ENCODE data around the gene PPP1R3D.
A peak's percentile ranks its signal among the peaks of the same experiment; 100 is the strongest.
"Not testable (repeated sequence)": the region's sequence is repeated elsewhere in the genome, so short reads cannot be mapped to it uniquely, and the experiment has no call there.

The PPP1R3D gene

GRCh38 chr20:59962155-59962554, 22.1 kb upstream of the PPP1R3D start:
- H3K27me3 Mint-ChIP-seq = no peaks in the 10 kb centered on the region
- H3K4me3 Mint-ChIP-seq = no peak overlapping the region
- ATAC-seq (replicated peaks; ENCODE audit: extremely low read depth, poor library complexity, severe bottlenecking) = no peak
- H3K27ac Mint-ChIP-seq (ENCODE audit: low read depth) = no peak overlapping the region
- no peak for DNase-seq (ENCODE audit: low spot score in 2 of 2)
- H3K36me3 Mint-ChIP-seq (ENCODE audit: insufficient read depth) = no peaks in the 10 kb centered on the region
- no peaks in the 10 kb centered on the region for H3K4me1 Mint-ChIP-seq
- no peaks in the 10 kb centered on the region for H3K9me3 Mint-ChIP-seq

DNA sequence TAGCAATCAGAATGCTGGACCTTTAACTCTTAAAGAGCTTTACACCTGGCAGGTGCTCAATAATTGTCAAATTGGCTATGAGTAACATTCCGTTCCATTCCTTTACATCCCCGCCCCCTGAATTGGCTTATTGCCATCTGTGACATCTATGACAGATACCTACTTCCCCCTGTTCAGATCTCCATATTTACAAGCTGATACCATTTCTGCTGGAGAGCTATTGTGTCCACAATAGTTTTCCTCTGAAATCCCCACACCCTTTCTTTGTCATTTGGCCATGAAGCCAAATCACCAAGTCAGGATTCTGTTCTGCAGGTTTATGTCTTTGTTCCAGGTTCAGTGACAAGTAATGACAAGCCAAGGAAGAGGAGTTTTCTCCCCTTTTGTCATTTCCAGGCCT, 21.3 kb upstream of the PPP1R3D start:
- no peak for ATAC-seq (replicated peaks; ENCODE audit: extremely low read depth, poor library complexity, severe bottlenecking)
- H3K9me3 Mint-ChIP-seq = no peaks in the 10 kb centered on the region
- no peak for DNase-seq (ENCODE audit: low spot score in 2 of 2)
- no peak overlapping the region for H3K4me3 Mint-ChIP-seq
- no peaks in the 10 kb centered on the region for H3K27me3 Mint-ChIP-seq
- no peak overlapping the region for H3K27ac Mint-ChIP-seq (ENCODE audit: low read depth)
- no peaks in the 10 kb centered on the region for H3K36me3 Mint-ChIP-seq (ENCODE audit: insufficient read depth)
- H3K4me1 Mint-ChIP-seq = no peaks in the 10 kb centered on the region

DNA sequence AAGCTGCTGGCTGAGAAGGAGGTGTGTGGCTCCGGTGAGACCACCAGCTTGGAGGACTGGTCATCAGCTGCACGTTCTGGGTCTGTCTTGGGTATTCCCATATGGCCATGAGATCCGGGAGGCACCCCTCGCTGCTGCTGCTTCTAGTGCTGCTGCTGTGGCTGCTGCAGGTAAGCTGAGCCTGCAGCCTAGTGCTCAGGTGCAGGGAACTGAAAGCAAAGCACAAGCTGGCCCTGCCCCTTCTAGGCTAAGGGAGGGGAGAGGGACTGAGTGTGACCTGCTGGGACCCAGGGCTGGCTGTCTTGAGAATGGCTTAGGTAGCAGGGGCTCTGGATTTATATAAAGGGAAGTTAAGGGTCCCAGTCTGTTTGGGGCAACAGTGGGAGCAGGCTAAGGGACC, 18.5 kb upstream of the PPP1R3D start:
- no peak for DNase-seq (ENCODE audit: low spot score in 2 of 2)
- Mint-ChIP-seq H3K27me3 (no peaks in the 10 kb centered on the region), H3K4me3 (no peak overlapping the region), H3K36me3 (ENCODE audit: insufficient read depth) (peaks cover under 1% of the 10 kb centered on the region), H3K4me1 (no peaks in the 10 kb centered on the region), H3K9me3 (no peaks in the 10 kb centered on the region), H3K27ac (ENCODE audit: low read depth) (peak overlapping the region; percentile 19)
- ATAC-seq (replicated peaks; ENCODE audit: extremely low read depth, poor library complexity, severe bottlenecking) = no peak

DNA sequence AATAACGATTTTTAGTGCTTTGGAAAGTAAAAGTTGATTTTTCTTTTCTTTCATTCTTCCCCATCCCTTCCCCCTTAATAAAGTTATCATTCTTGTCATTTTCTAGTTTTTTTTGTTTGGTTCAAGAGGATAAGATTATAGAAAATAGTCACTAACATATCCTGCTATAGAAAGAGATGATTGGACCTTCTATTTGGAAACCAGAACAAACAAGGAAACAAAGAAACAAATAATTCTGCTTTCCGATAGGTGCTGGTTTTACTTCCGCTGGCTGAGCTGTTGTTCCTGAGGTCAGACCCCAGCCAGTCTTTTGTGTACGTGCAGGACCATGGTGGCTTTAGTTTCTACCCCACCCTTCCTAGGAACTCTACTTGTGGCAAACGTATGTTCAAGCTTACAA, 18.0 kb upstream of the PPP1R3D start, which contains the start of gene CDH26:
Gene CDH26 (plus strand): TSS at position 301 of the 400 bp plus-strand sequence. CDS start 304 bp downstream, outside the sequence.
- H3K4me1 Mint-ChIP-seq = no peaks in the 10 kb centered on the region
- peaks cover 3% of the 10 kb centered on the region for H3K36me3 Mint-ChIP-seq (ENCODE audit: insufficient read depth)
- no peak for DNase-seq (ENCODE audit: low spot score in 2 of 2)
- peak within 1 kb of the TSS; percentile 19 for H3K27ac Mint-ChIP-seq (ENCODE audit: low read depth)
- H3K9me3 Mint-ChIP-seq = no peaks in the 10 kb centered on the region
- no peak within 1 kb of the TSS for H3K4me3 Mint-ChIP-seq
- no peaks in the 10 kb centered on the region for H3K27me3 Mint-ChIP-seq
- ATAC-seq (replicated peaks; ENCODE audit: extremely low read depth, poor library complexity, severe bottlenecking) = no peak

- H3K4me1 Mint-ChIP-seq; DNase-seq (ENCODE audit: low spot score in 2 of 2); H3K9me3 Mint-ChIP-seq; H3K36me3 Mint-ChIP-seq (ENCODE audit: insufficient read depth); H3K4me3 Mint-ChIP-seq; H3K27me3 Mint-ChIP-seq; H3K27ac Mint-ChIP-seq (ENCODE audit: low read depth); ATAC-seq (replicated peaks; ENCODE audit: extremely low read depth, poor library complexity, severe bottlenecking): not testable (repeated sequence)
These were observed 17.5 kb upstream of the PPP1R3D start for GRCh38 chr20:59957568-59957967.

DNA sequence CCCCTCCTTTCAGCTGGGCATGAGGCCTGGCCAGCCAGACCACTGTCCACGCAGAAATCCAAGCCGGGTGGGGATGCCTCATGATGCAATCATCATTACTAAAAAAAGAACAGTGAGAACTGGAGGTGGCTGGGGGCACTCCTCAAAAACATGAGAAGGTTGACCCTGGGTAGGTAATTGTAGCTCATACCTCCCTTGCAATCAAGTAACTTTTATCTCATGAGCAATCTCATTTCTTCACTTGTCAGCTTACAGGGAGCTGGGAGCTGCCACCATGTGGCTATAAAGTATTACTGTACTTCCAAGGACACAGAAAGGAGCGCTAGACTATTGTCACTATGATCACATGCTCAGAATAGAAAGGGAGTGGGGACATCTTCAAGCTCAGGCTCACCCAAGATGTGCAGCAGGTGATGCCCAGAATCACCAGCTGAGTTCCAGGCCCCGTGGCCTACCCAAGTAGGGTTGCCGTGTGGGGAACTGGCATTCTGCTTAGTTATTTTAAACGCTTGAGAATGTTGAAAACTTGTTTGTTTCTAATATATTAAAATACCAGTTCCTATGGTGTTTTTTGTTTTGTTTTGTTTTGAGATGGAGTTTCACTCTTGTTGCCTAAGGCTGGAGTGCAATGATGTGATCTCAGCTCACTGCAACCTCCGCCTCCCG, 15.2 kb upstream of the PPP1R3D start:
- H3K9me3 Mint-ChIP-seq = no peaks in the 10 kb centered on the region
- H3K4me3 Mint-ChIP-seq = no peak overlapping the region
- H3K27ac Mint-ChIP-seq (ENCODE audit: low read depth) = no peak overlapping the region
- H3K27me3 Mint-ChIP-seq = no peaks in the 10 kb centered on the region
- DNase-seq (ENCODE audit: low spot score in 2 of 2) (no peak), ATAC-seq (replicated peaks; ENCODE audit: extremely low read depth, poor library complexity, severe bottlenecking) (no peak)
- H3K36me3 Mint-ChIP-seq (ENCODE audit: insufficient read depth) = peaks cover 9% of the 10 kb centered on the region
- no peaks in the 10 kb centered on the region for H3K4me1 Mint-ChIP-seq

DNA sequence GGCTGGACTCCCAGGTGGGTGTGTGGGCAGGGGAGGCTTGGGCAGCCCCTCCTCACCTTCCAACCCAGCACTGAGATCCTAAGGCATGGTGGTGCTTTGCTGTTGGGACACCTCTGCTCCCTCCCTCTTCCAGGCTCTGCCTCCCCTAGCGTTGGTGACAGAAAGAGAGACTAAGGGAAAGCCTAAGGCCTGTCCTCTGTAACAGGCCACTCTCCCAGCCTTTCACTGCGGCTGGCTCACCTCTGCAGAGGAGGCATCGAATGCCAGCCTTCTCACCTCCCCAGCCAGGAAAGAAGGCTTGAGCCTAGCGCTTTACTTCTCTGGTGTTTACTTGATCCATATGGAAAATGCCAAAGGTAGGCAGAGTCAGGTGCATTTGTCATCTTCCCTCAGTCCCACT, 14.6 kb upstream of the PPP1R3D start:
- Mint-ChIP-seq H3K4me3 (no peak overlapping the region), H3K4me1 (no peaks in the 10 kb centered on the region), H3K36me3 (ENCODE audit: insufficient read depth) (peaks cover 11% of the 10 kb centered on the region), H3K9me3 (no peaks in the 10 kb centered on the region), H3K27me3 (no peaks in the 10 kb centered on the region), H3K27ac (ENCODE audit: low read depth) (no peak overlapping the region)
- no peak for ATAC-seq (replicated peaks; ENCODE audit: extremely low read depth, poor library complexity, severe bottlenecking)
- DNase-seq (ENCODE audit: low spot score in 2 of 2) = no peak

- ATAC-seq (replicated peaks; ENCODE audit: extremely low read depth, poor library complexity, severe bottlenecking) = no peak
These were observed 9.8 kb upstream of the PPP1R3D start for GRCh38 chr20:59949911-59950310.

DNA sequence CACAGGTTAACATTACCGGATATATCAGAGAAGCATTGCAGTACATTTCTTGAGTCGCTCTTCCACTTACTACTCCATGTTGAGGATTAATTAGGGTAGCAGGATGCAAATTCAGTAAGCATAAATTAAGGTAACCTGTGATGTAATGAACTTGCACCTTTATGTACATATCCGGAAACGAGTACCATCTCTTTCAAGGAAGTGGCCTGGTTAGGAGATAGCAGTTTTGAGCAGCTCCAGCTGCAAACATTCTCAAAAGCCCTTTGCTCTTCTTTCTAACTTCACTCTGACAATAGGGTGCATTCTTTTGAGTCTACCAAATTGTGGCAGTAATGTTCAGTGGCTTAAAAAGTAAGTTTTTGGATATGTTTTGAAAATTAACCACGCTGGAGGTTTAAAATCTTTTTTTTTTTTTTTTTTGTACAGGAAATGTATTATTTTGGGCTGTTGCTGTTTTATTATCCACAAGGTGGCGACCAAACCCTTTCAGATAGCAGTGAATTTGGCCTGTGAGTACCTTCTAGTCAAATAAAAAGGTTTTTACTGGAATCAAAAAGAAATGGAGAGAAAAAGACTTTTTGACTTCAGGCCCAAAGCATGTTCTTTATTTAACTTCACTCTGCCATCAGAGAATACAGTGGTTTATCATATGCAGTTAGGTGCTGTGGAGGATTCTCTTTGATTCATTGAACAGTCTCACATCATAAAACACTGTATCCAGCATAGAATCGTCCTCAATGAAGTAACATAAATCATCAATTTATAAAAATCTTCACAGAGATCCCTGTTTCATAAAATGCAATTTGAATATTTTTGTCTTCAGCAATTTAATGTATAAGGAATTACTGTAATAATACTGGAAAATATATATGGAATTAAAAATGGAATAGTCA, 9.0 kb upstream of the PPP1R3D start:
- Mint-ChIP-seq H3K27me3 (no peaks in the 10 kb centered on the region), H3K9me3 (no peaks in the 10 kb centered on the region), H3K36me3 (ENCODE audit: insufficient read depth) (peaks cover 20% of the 10 kb centered on the region), H3K4me3 (peak overlapping the region; percentile 56), H3K27ac (ENCODE audit: low read depth) (peak overlapping the region; percentile 98), H3K4me1 (peaks cover 10% of the 10 kb centered on the region)
- peak; percentile 87 for ATAC-seq (replicated peaks; ENCODE audit: extremely low read depth, poor library complexity, severe bottlenecking)
- DNase-seq (ENCODE audit: low spot score in 2 of 2) = peak in 1 of 2 donors; percentile 30

More at GRCh38 chr20:59949911-59950310, 9.8 kb upstream of the PPP1R3D start:
- Mint-ChIP-seq H3K36me3 (ENCODE audit: insufficient read depth) (peaks cover 16% of the 10 kb centered on the region), H3K4me1 (peaks cover 10% of the 10 kb centered on the region), H3K27me3 (no peaks in the 10 kb centered on the region), H3K27ac (ENCODE audit: low read depth) (no peak overlapping the region), H3K4me3 (no peak overlapping the region), H3K9me3 (no peaks in the 10 kb centered on the region)
- no peak for DNase-seq (ENCODE audit: low spot score in 2 of 2)

DNA sequence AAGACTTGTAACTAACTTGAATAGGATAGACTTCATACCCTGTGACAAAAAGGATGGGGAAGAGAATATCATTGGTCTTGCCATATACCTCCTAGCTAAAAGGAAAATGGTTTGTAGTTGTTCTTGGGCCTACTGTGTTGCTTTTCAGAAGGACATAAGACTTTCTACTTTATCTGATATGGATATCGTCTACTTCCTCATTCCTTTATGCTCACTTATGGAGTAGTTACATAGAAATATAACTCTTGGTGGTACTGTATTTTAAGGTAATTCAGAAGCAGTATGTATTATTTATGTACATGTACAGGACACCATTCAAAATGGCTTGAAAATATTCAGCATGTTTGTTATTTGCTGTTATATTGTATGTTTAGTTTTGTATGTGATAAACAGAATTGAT, 8.1 kb upstream of the PPP1R3D start:
- H3K4me3 Mint-ChIP-seq = no peak overlapping the region
- no peak for ATAC-seq (replicated peaks; ENCODE audit: extremely low read depth, poor library complexity, severe bottlenecking)
- no peaks in the 10 kb centered on the region for H3K9me3 Mint-ChIP-seq

DNA sequence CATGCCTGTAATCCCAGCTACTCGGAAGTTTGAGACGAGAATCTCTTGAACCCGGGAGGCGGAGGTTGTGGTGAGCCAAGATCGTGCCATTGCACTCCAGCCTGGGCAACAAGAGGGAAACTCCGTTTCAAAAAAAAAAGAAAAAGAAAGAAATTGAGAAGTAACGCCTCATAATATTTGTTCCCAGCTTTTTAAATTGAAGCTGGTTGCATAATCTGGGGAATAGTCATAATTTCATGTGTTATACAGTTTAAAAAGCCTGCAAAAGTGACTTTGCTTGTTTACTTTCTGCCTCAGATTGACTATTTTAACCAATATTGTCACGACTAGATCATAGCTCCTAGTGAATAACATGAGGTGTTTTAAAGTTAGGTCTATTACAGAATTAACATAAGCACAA, 7.3 kb upstream of the PPP1R3D start:
- H3K27ac Mint-ChIP-seq (ENCODE audit: low read depth) = no peak overlapping the region
- H3K4me1 Mint-ChIP-seq = peaks cover 10% of the 10 kb centered on the region
- no peak overlapping the region for H3K4me3 Mint-ChIP-seq
- no peaks in the 10 kb centered on the region for H3K27me3 Mint-ChIP-seq
- no peaks in the 10 kb centered on the region for H3K9me3 Mint-ChIP-seq
- peaks cover 17% of the 10 kb centered on the region for H3K36me3 Mint-ChIP-seq (ENCODE audit: insufficient read depth)
- no peak for ATAC-seq (replicated peaks; ENCODE audit: extremely low read depth, poor library complexity, severe bottlenecking)
- DNase-seq (ENCODE audit: low spot score in 2 of 2) = no peak

More for the DNA sequence above, 8.1 kb upstream of the PPP1R3D start:
- DNase-seq (ENCODE audit: low spot score in 2 of 2) = no peak
- no peaks in the 10 kb centered on the region for H3K27me3 Mint-ChIP-seq
- H3K4me1 Mint-ChIP-seq = peaks cover 10% of the 10 kb centered on the region
- peak overlapping the region; percentile 98 for H3K27ac Mint-ChIP-seq (ENCODE audit: low read depth)
- H3K36me3 Mint-ChIP-seq (ENCODE audit: insufficient read depth) = peaks cover 17% of the 10 kb centered on the region

- Mint-ChIP-seq H3K4me3 (no peak overlapping the region), H3K36me3 (ENCODE audit: insufficient read depth) (peaks cover 15% of the 10 kb centered on the region), H3K9me3 (no peaks in the 10 kb centered on the region), H3K4me1 (peaks cover 21% of the 10 kb centered on the region), H3K27ac (ENCODE audit: low read depth) (no peak overlapping the region), H3K27me3 (no peaks in the 10 kb centered on the region)
- DNase-seq (ENCODE audit: low spot score in 2 of 2) = no peak
- no peak for ATAC-seq (replicated peaks; ENCODE audit: extremely low read depth, poor library complexity, severe bottlenecking)
These were observed 5.6 kb upstream of the PPP1R3D start for GRCh38 chr20:59945731-59946130.

DNA sequence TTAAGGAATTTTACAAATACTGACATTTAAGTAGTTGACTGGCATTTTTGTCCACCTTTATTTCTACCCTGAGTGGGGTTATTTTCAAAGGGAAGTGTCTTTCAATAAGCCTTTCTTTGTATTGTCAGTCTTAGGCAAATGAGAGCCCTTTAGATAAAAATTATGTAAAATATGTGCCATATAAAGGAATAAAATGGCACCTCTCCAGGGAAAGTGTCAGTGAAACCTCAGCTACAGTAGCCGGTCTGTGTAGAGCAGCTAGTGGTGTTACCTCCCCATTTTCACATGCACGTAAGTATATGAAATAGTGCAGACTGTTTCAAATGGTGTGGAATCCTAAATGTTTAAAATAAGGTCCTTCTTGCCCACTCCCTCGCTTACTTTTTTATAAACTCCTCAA, 5.1 kb upstream of the PPP1R3D start:
- peaks cover 21% of the 10 kb centered on the region for H3K4me1 Mint-ChIP-seq
- ATAC-seq (replicated peaks; ENCODE audit: extremely low read depth, poor library complexity, severe bottlenecking) = no peak
- no peaks in the 10 kb centered on the region for H3K27me3 Mint-ChIP-seq
- no peak for DNase-seq (ENCODE audit: low spot score in 2 of 2)
- peaks cover 19% of the 10 kb centered on the region for H3K36me3 Mint-ChIP-seq (ENCODE audit: insufficient read depth)
- H3K4me3 Mint-ChIP-seq = no peak overlapping the region
- no peak overlapping the region for H3K27ac Mint-ChIP-seq (ENCODE audit: low read depth)
- no peaks in the 10 kb centered on the region for H3K9me3 Mint-ChIP-seq

Data from central memory CD8-positive, alpha-beta T cell (primary cell).